HG02759 (cell line): ENCODE data around the gene ASTN1.

ENCODE experiments used
- ATAC-seq: cut with Tn5 transposase; IDR thresholded peaks from one replicate; pipeline ENCODE4 v1.9.1; 2021; ENCODE audit warnings: mild to moderate bottlenecking, moderate library complexity; ENCODE audit not compliant: unreplicated experiment

ASTN1 gene

DNA sequence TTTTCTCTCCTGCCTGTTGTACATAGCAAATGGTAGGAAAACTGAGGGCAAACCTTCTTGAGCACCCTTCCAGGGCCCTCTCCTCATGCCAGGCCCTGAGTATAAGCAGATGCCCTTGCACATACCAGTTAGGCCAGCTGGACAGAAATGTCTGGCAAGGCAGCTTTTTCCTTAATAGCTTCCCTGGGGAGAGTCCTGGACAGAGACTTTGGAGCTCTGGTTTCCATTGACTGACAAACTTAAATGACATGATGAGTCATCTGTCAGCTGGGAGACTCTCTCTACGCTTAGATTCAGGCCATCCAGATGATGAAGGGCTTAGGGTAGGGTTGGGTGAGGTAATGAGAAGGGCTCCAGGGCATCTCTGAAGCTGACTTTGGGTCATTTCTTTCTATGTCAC, 317.5 kb downstream of the ASTN1 start:
- ATAC-seq, result no peak

GRCh38 chr1:176843352-176844297, 320.9 kb downstream of the ASTN1 start:
- ATAC-seq, result no peak

GRCh38 chr1:176841238-176841637, 323.3 kb downstream of the ASTN1 start:
- no peak for ATAC-seq

DNA sequence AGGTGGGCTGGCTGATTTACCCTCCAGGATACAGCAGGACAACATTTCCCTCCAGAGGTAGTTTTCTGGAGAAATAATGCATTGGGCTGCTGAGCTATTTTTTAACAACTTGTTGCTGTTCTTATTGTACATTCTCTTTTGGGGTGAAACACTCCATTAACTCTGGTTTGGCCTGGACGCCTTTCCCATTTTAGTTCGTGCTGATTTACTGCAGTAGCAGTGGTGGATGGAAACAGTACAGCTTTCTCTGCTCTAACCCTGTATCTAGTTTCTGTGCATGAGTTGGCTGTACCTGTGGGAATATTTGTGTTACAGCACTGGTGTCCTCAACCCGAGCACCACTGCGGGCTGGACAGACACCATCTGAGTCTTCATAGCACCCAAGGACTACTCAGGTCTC, 325.3 kb downstream of the ASTN1 start:
- no peak for ATAC-seq

- ATAC-seq, result no peak
Measured at GRCh38 chr1:176838276-176838995, 326.1 kb downstream of the ASTN1 start.

DNA sequence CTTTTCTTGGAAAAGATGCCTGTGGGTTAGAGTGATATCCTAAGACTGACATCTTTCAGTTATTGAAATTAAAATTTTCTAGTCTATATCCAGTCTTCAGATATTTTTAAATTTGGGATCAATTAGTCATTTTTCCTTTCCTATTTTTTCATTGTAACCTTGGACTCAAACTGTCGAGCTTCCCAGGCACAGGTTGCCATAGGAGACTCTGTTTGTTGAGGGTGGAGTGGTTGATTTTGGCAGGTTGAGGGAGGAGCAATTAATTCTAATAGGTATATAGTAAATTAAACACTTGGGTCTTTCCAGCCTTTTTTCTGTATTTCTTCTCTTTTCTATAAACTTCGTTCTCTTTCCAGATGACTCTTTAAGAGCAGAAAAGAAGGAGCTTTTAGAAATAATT, 326.8 kb downstream of the ASTN1 start:
- no peak for ATAC-seq

DNA sequence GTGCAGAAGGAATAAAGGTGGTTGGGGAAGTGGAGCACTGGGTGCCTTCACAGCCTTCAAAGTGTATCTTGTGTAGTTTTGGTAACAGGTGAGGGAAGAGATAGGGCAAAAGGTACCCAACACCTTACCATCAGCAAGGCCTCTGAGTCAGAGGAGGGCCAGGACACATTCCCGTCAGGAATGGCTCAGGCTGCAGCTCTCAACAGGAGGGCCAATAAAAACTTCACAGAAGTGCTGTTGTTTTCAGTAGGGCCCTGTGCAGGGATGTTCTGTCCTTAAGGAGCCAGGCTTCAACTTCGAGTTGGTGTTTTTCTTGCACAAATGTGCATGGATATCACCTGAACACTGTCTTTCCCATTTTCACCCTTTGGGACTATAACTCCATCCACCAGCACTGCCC, 333.4 kb downstream of the ASTN1 start:
- no peak for ATAC-seq

DNA sequence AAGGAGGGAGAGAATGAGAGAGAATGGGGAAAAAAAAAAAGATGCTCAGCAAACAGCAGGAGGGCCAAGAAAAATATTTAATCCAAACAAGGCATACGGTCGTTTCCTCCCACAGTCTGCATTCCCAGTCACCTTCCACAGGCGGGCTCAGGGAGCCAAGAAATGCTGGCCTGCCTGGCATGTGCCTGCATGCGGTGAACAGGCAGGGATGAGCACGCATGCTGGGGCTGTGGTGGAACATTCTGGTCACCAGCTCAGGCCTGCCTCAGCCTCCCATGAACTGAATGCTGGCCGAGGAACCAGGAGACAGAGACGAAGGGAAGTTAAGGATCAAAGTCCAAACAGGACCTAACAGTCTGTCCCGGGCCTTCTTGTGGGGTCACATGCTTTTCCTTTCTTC, 335.3 kb downstream of the ASTN1 start:
- no peak for ATAC-seq

DNA sequence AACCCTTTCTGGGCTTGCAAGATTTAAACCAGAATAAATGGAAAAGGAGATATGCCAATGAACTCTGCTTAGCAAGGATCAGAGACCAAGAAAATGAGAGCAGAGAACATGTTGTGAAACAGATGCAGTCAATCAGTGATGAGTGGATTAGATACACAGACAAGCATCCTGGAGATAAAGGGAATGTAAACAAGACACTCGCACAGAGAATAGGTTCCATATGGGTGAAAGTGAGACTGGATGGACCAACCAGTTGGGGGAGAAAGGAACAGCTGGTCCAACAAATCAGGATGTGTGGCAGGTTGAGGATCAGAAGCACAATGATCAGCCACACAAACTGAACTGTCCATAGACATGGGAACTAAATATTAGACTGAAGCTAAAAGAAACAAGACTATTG, 338.2 kb downstream of the ASTN1 start:
- no peak for ATAC-seq

DNA sequence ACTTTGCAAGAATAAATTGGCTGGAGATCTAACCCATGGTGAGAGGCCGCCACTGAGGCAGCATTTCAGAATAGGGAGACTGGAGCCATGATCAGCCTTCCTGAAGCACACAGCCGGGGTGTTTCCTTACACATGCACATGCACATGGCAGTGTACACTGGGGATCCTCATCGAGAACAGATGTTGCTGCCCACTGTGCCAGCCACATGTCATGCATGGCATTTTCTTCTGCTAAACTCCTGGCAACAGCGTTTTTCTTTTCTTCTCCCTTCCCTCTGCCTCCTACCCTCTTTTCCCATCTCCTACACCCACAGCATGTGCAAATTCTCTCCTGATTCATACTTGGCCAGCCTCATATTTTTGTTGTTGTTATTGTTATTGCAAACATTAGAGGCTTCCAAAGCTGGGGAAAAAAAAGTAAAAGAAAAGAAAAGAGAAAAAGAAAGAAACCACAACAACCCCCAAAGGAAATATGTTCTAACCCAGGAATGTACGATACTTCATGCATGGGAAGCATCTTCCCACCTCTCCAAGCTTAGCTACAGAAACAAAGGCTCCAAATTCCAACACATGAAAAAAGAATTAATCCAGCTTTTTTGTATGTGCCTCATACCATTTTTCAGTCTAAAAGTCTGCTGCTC, 344.0 kb downstream of the ASTN1 start:
- ATAC-seq, result no peak

DNA sequence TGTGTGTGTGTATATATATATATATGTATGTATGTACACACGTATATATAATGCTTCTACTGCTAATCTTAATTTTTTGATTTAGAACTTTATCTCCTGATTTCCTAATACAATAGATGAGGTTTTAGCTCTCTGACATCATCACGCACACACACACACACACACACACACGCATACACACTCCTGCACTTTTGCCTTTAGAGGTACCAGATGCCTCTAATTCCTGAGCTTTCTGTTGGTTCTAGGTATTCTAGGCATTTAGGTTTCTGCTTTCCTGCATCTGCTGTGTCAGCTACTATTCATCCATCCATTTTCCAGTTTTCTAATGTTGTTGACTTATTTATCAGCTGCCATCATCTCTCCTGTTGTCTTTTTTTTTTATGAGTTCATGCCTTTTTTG, 348.3 kb downstream of the ASTN1 start:
- ATAC-seq, result no peak

- ATAC-seq, result no peak
Measured at GRCh38 chr1:176815621-176816020, 348.9 kb downstream of the ASTN1 start.

GRCh38 chr1:176811511-176812288, 352.8 kb downstream of the ASTN1 start:
- ATAC-seq, result no peak

GRCh38 chr1:176809292-176809691, 355.2 kb downstream of the ASTN1 start:
- no peak for ATAC-seq
